Neural progenitor cell (in vitro differentiated cells): ENCODE data around the gene AIF1. TPM values are rescaled to one million over a fixed set of nuclear protein-coding genes. Genes with fewer than 3 reads are reported as not detected.

ENCODE experiments used
- DNase-seq: peaks from one replicate; pipeline ENCODE4 v3.0.0-alpha.2; 2016; ENCODE audit warnings: low spot score
- H2AFZ ChIP-seq: fragments of 200-600 bp; sonication (generic); replicated peaks from 2 replicates; pipeline ENCODE4 v1.6.1; 2016; ENCODE audit warnings: antibody characterized with exemption
- H3F3A ChIP-seq: fragments of 200-600 bp; sonication (generic); 2 replicates; pipeline ENCODE4 v1.6.1; 2016; ENCODE audit warnings: antibody characterized with exemption, low read depth
- H3K27ac ChIP-seq: fragments of 200-600 bp; sonication (generic); 2 replicates; pipeline ENCODE4 v1.5.1; 2016; ENCODE audit warnings: mild to moderate bottlenecking
- H3K27me3 ChIP-seq: fragments of 200-600 bp; sonication (generic); 2 replicates; pipeline ENCODE4 v1.6.1; 2016; ENCODE audit warnings: mild to moderate bottlenecking, moderate library complexity
- H3K36me3 ChIP-seq: fragments of 200-600 bp; sonication (generic); 2 replicates; pipeline ENCODE4 v1.5.1; 2016
- H3K4me1 ChIP-seq: fragments of 200-600 bp; sonication (generic); 2 replicates; pipeline ENCODE4 v1.6.1; 2016; ENCODE audit warnings: mixed run types
- H3K4me2 ChIP-seq: fragments of 200-600 bp; sonication (generic); 2 replicates; pipeline ENCODE4 v1.6.1; 2016
- H3K4me3 ChIP-seq: fragments of 200-600 bp; sonication (generic); 2 replicates; pipeline ENCODE4 v1.5.1; 2016
- H3K79me2 ChIP-seq: fragments of 200-600 bp; sonication (generic); 2 replicates; pipeline ENCODE4 v1.6.1; 2016; ENCODE audit warnings: low read depth
- H3K9ac ChIP-seq: fragments of 200-600 bp; sonication (generic); 2 replicates; pipeline ENCODE4 v1.6.1; 2016
- H3K9me3 ChIP-seq: fragments of 200-600 bp; sonication (generic); 2 replicates; pipeline ENCODE4 v1.5.1; 2016; ENCODE audit warnings: low read depth
- H4K20me1 ChIP-seq: fragments of 200-600 bp; sonication (generic); 2 replicates; pipeline ENCODE4 v1.6.1; 2016; ENCODE audit warnings: low read depth
- H3K27ac Mint-ChIP-seq: 3 replicates; pipeline ENCODE4 v1.8.0; 2021; ENCODE audit warnings: mixed read lengths
- H3K27me3 Mint-ChIP-seq: 2 replicates; pipeline ENCODE4 v1.8.0; 2022; ENCODE audit warnings: low read depth, mild to moderate bottlenecking, inconsistent platforms, moderate library complexity, mixed read lengths; ENCODE audit not compliant: insufficient read depth
- H3K36me3 Mint-ChIP-seq: 3 replicates; pipeline ENCODE4 v1.8.0; 2021; ENCODE audit warnings: mixed read lengths
- H3K4me1 Mint-ChIP-seq: 3 replicates; pipeline ENCODE4 v1.8.0; 2021; ENCODE audit warnings: mixed read lengths
- H3K4me3 Mint-ChIP-seq: 3 replicates; pipeline ENCODE4 v1.8.0; 2021; ENCODE audit warnings: mild to moderate bottlenecking, moderate library complexity, mixed read lengths
- H3K9me3 Mint-ChIP-seq: 3 replicates; pipeline ENCODE4 v1.8.0; 2020; ENCODE audit warnings: mixed read lengths
- EZH2 ChIP-seq: fragments of 200-600 bp; sonication (generic); IDR thresholded peaks from 2 replicates; pipeline ENCODE4 v1.6.1; 2017; ENCODE audit warnings: antibody characterized with exemption, mild to moderate bottlenecking, moderate library complexity
- EZH2phosphoT487 ChIP-seq: fragments of 200-600 bp; sonication (generic); IDR thresholded peaks from 2 replicates; pipeline ENCODE4 v1.6.1; 2017; ENCODE audit warnings: antibody characterized with exemption
- total RNA-seq: library from RNA; depleted of rRNA; stranded (reverse); fragments of >200 nt; gene quantifications from 2 replicates; pipeline ENCODE4 v1.2.3, GENCODE V29; 2015; ENCODE audit warnings: low replicate concordance
- TF ChIP-seq, protein P1 (sequence below): fragments of 200-600 bp; sonication (generic); IDR thresholded peaks from 2 replicates; pipeline ENCODE4 v1.5.1; 2017; ENCODE audit warnings: antibody characterized with exemption, mild to moderate bottlenecking

Gene AIF1
- not detected in 2 replicates for total RNA-seq

GRCh38 chr6:31614684-31615578 is at the start of gene AIF1:
Gene AIF1 (plus strand): TSS chr6:31615234. CDS start chr6:31615330, 96 bp downstream.
- Histone ChIP-seq H3K9me3 (no peaks in the 10 kb centered on the region), H3K79me2 (peaks cover 6% of the 10 kb centered on the region), H3K4me2 (no peak within 1 kb of the TSS), H3K27me3 (no peaks in the 10 kb centered on the region), H4K20me1 (no peaks in the 10 kb centered on the region), H3K9ac (no peak within 1 kb of the TSS), H3K27ac (no peak within 1 kb of the TSS), H3K4me1 (no peaks in the 10 kb centered on the region), H3K4me3 (no peak within 1 kb of the TSS), H3K36me3 (no peaks in the 10 kb centered on the region), H2AFZ (no peak within 1 kb of the TSS), H3F3A (peaks cover 15% of the 10 kb centered on the region)
- H3K4me3 Mint-ChIP-seq = no peak within 1 kb of the TSS
- TF ChIP-seq EZH2 (no peak), EZH2phosphoT487 (no peak)
- TF ChIP-seq, protein P1, sequence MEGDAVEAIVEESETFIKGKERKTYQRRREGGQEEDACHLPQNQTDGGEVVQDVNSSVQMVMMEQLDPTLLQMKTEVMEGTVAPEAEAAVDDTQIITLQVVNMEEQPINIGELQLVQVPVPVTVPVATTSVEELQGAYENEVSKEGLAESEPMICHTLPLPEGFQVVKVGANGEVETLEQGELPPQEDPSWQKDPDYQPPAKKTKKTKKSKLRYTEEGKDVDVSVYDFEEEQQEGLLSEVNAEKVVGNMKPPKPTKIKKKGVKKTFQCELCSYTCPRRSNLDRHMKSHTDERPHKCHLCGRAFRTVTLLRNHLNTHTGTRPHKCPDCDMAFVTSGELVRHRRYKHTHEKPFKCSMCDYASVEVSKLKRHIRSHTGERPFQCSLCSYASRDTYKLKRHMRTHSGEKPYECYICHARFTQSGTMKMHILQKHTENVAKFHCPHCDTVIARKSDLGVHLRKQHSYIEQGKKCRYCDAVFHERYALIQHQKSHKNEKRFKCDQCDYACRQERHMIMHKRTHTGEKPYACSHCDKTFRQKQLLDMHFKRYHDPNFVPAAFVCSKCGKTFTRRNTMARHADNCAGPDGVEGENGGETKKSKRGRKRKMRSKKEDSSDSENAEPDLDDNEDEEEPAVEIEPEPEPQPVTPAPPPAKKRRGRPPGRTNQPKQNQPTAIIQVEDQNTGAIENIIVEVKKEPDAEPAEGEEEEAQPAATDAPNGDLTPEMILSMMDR = no peak
- DNase-seq = no peak
- peaks cover 16% of the 10 kb centered on the region for H3K4me1 Mint-ChIP-seq
- no peaks in the 10 kb centered on the region for H3K9me3 Mint-ChIP-seq
- H3K27ac Mint-ChIP-seq = peak within 1 kb of the TSS; percentile 67
- peaks cover 4% of the 10 kb centered on the region for H3K27me3 Mint-ChIP-seq
- H3K36me3 Mint-ChIP-seq = no peaks in the 10 kb centered on the region

DNA sequence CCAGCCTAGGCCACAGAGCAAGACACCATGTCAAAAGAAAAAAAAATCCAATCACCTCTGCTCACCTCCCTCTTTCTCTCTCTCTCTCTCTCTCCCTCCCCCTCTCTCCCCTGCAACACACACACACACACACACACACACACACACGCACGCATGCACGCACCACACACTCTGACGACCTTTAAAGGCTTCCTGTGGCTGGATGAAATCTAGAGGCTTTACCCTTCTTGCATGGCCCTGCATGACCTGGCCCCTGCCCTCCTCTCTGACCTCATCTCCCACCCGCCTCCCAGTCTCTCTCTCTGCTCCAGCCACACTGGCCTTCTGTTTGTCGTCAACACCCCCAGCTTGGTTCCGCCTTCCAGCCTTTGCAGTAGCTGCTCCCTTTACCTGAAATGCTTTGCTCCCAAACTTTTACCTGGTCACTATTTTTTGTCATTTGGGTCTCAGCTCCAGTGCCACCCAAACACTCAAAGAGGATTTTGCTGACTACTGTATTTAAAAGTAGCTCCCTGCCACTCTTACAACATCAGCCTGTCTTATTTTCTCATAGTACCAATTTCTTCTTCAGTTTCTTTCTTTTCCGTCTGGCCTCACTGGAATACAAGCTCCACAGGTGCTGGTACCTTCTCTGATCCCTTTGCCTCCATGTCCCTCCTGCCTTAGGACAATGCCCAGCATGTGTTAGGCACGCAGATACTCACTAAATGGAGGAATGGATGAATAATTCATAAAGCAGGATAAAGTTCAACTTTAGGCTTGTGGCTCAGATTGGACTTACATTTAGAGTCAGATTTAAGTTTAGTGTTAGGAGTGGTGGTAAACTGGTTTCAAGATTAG is 47.3 kb upstream of the AIF1 start:
- Histone ChIP-seq H2AFZ (peak overlapping the region; percentile 34), H3K79me2 (no peaks in the 10 kb centered on the region), H3K4me2 (peak overlapping the region; percentile 35), H3F3A (no peaks in the 10 kb centered on the region), H4K20me1 (no peaks in the 10 kb centered on the region), H3K27ac (no peak overlapping the region), H3K9ac (no peak overlapping the region), H3K4me1 (peaks cover 6% of the 10 kb centered on the region), H3K9me3 (no peaks in the 10 kb centered on the region), H3K27me3 (no peaks in the 10 kb centered on the region), H3K36me3 (no peaks in the 10 kb centered on the region), H3K4me3 (no peak overlapping the region)
- H3K9me3 Mint-ChIP-seq = no peaks in the 10 kb centered on the region
- DNase-seq = no peak
- H3K27me3 Mint-ChIP-seq = peaks cover 8% of the 10 kb centered on the region
- peak overlapping the region; percentile 57 for H3K4me3 Mint-ChIP-seq
- H3K27ac Mint-ChIP-seq = peak overlapping the region; percentile 0
- TF ChIP-seq, protein P1 = no peak
- TF ChIP-seq EZH2 (no peak), EZH2phosphoT487 (no peak)
- no peaks in the 10 kb centered on the region for H3K36me3 Mint-ChIP-seq
- H3K4me1 Mint-ChIP-seq = peaks cover 15% of the 10 kb centered on the region

DNA sequence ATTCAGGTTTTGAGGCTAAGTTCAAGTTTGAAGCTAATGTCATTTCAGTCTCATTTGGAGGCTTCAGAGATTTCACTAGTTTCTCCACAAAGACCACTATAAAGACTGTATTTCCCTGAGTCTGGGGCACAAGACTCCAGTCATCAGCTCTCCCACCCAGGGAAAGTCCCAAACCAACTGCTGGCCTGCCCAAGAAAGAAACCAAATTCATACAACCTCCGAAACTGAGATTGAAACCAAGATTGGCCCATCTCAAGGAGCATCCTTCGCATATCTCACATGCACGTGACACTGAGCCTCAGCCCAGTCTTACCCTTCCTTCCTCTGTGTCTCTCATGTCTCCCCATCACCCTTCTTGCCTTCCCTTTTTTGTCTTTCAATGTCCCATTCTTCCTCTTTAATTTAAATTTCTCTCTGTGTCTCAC is 46.5 kb upstream of the AIF1 start:
- Mint-ChIP-seq H3K4me3 (no peak overlapping the region), H3K27me3 (peaks cover 12% of the 10 kb centered on the region), H3K27ac (no peak overlapping the region), H3K9me3 (no peaks in the 10 kb centered on the region), H3K4me1 (peaks cover 15% of the 10 kb centered on the region), H3K36me3 (no peaks in the 10 kb centered on the region)
- no peak overlapping the region for H3K9ac ChIP-seq
- DNase-seq = no peak
- H2AFZ ChIP-seq = no peak overlapping the region
- no peak overlapping the region for H3K27ac ChIP-seq
- no peaks in the 10 kb centered on the region for H3K79me2 ChIP-seq
- no peak overlapping the region for H3K4me3 ChIP-seq
- H3K4me1 ChIP-seq = peaks cover 6% of the 10 kb centered on the region
- H4K20me1 ChIP-seq = no peaks in the 10 kb centered on the region
- no peak for TF ChIP-seq EZH2phosphoT487
- TF ChIP-seq EZH2 = no peak
- TF ChIP-seq, protein P1 = no peak
- no peaks in the 10 kb centered on the region for H3F3A ChIP-seq
- no peaks in the 10 kb centered on the region for H3K9me3 ChIP-seq
- H3K4me2 ChIP-seq = no peak overlapping the region
- H3K36me3 ChIP-seq = no peaks in the 10 kb centered on the region
- H3K27me3 ChIP-seq = no peaks in the 10 kb centered on the region
